ENCODE measurements around the gene PRCP. TPM values are rescaled to one million over a fixed set of nuclear protein-coding genes. Genes with fewer than 3 reads are reported as not detected.

Gene PRCP
- total RNA-seq, 3 donors from 2014 or later, result 29.6 to 35.6 (median 30.8) TPM

- no peaks in the 10 kb centered on the region for H3K9me3 ChIP-seq
- H3K4me1 ChIP-seq (ENCODE audit: low read depth), result no peaks in the 10 kb centered on the region
- ATAC-seq (no peak), DNase-seq (no peak)
- intact Hi-C loops (cut with DNase I, micrococcal nuclease), result loop anchor here in 1 of 2 donors (2.0 kb wide), 1 partner anchor 61 kb away; no protein-coding TSS in a partner anchor
- no peak overlapping the region for H3K4me3 ChIP-seq
- H3K36me3 ChIP-seq (ENCODE audit: low read depth), result no peaks in the 10 kb centered on the region
- TF ChIP-seq CTCF (IDR thresholded peaks at IDR 0.05), result no peak
Observed at GRCh38 chr11:82865841-82866240, 34.4 kb downstream of the PRCP start.

- Histone ChIP-seq H3K4me1 (ENCODE audit: low read depth) (no peaks in the 10 kb centered on the region), H3K36me3 (ENCODE audit: low read depth) (no peaks in the 10 kb centered on the region), H3K9me3 (no peaks in the 10 kb centered on the region), H3K4me3 (no peak overlapping the region)
- no peak for TF ChIP-seq CTCF (IDR thresholded peaks at IDR 0.05)
- intact Hi-C loops (cut with DNase I, micrococcal nuclease), result no loop called here
- peak in 2 of 3 donors; percentile 61 to 64 for DNase-seq
- ATAC-seq, result peak; percentile 84
Observed at GRCh38 chr11:82864268-82864667, 36.0 kb downstream of the PRCP start.

- Histone ChIP-seq H3K4me3 (no peak overlapping the region), H3K9me3 (no peaks in the 10 kb centered on the region), H3K36me3 (ENCODE audit: low read depth) (no peaks in the 10 kb centered on the region), H3K4me1 (ENCODE audit: low read depth) (no peaks in the 10 kb centered on the region)
- TF ChIP-seq CTCF (IDR thresholded peaks at IDR 0.05), result no peak
- intact Hi-C loops (cut with DNase I, micrococcal nuclease), result no loop called here
- no peak for DNase-seq
- ATAC-seq, result no peak
Observed at GRCh38 chr11:82863209-82863608, 37.0 kb downstream of the PRCP start.

GRCh38 chr11:82862379-82862778, 37.9 kb downstream of the PRCP start:
- Histone ChIP-seq H3K36me3 (ENCODE audit: low read depth) (no peaks in the 10 kb centered on the region), H3K4me3 (no peak overlapping the region), H3K4me1 (ENCODE audit: low read depth) (no peaks in the 10 kb centered on the region), H3K9me3 (no peaks in the 10 kb centered on the region)
- no peak for TF ChIP-seq CTCF (IDR thresholded peaks at IDR 0.05)
- DNase-seq, result no peak
- intact Hi-C loops (cut with DNase I, micrococcal nuclease), result no loop called here
- no peak for ATAC-seq

GRCh38 chr11:82859750-82860149, 40.5 kb downstream of the PRCP start:
- TF ChIP-seq CTCF (IDR thresholded peaks at IDR 0.05), result no peak
- ATAC-seq (no peak), DNase-seq (no peak)
- Histone ChIP-seq H3K9me3 (no peaks in the 10 kb centered on the region), H3K36me3 (ENCODE audit: low read depth) (no peaks in the 10 kb centered on the region), H3K4me3 (no peak overlapping the region), H3K4me1 (ENCODE audit: low read depth) (no peaks in the 10 kb centered on the region)
- intact Hi-C loops (cut with DNase I, micrococcal nuclease), result no loop called here

- H3K4me3 ChIP-seq, result no peak overlapping the region
- H3K36me3 ChIP-seq (ENCODE audit: low read depth), result no peaks in the 10 kb centered on the region
- ATAC-seq, result no peak
- TF ChIP-seq CTCF (IDR thresholded peaks at IDR 0.05), result no peak
- intact Hi-C loops (cut with DNase I, micrococcal nuclease), result no loop called here
- DNase-seq, result no peak
- no peaks in the 10 kb centered on the region for H3K4me1 ChIP-seq (ENCODE audit: low read depth)
- no peaks in the 10 kb centered on the region for H3K9me3 ChIP-seq
Observed at GRCh38 chr11:82858556-82859091, 41.6 kb downstream of the PRCP start.
